NOMO-1 treated with dmso at 0.1 percent for 144 hours (cell line): ENCODE measurements around the gene TIMM13.

Experiments used
- DNase-seq: peaks from one replicate; lab custom pipeline; 2025; ENCODE audit not compliant: unreplicated experiment; lab: John Stamatoyannopoulos, UW

Gene TIMM13

DNA sequence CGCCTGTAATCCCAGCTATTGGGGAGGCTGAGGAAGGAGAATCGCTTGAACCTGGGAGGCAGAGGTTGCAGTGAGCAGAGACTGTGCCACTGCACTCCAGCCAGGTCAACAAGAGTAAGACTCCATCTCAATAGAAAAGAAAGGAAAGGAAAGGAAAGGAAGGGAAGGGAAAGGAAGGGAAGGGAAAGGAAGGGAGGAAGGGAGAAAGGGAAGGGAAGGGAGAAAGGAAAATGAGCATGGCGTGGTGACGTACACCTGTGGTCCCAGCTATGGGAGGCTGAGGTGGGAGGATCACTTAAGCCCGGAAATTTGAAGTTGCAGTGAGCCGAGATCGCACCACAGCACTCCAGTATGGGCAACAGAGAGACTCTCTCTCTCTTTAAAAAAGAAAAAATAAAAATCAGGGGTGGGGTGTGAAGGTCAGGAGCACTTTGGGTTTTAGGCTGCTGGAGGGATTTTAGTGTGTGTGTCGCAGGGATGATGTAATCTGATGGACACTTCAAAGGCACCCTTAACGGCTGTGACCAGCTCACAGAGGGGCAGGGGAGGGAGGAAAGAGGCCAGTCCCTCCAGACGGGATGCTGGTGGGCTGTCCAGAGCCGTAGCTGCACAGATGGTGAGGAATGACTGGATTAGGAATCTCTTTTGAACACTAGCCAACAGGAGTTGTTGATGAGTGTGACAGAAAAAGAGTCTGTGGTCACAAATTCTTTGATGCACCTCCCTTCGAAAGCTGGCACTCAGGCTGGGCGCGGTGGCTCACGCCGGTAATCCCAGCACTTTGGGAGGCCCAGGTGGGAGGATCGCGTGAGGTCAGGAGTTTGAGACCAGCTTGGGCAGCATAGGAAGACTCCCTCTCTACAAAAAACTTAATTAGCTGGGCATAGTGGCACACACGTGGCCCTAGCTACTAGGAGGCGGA is 39.8 kb downstream of the TIMM13 start:
- DNase-seq = no peak

DNA sequence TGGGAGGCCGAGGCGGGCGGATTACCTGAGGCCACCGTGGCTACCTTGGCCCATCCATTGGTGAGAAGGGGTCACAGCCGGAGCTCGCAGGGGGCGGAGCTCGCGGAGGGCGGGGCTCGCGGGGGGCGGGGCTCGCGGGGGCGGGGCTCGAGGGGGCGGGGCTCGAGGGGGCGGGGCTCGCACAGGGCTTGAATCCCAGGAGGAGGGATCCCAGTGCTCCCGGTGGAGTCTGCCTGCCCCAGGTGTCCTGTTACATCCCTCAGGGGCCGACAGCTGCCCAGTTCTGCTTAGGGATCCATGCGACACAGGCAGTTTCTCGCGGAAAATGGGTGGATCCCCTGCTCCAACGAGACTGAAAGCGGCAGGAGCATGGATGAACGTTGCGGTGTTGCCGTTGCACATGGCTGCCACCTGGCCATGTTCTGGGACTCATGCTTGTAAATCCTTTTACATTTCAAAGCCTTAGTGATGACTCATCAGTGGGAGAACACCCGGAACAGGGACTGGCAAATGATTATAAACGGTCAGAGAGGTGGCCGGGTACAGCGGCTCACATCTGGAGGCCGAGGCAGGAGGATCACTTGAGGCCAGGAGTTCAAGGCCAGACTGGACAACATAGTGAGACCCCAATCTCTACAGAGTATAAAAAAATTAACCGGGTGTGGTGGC is 42.2 kb downstream of the TIMM13 start:
- DNase-seq = no peak

DNA sequence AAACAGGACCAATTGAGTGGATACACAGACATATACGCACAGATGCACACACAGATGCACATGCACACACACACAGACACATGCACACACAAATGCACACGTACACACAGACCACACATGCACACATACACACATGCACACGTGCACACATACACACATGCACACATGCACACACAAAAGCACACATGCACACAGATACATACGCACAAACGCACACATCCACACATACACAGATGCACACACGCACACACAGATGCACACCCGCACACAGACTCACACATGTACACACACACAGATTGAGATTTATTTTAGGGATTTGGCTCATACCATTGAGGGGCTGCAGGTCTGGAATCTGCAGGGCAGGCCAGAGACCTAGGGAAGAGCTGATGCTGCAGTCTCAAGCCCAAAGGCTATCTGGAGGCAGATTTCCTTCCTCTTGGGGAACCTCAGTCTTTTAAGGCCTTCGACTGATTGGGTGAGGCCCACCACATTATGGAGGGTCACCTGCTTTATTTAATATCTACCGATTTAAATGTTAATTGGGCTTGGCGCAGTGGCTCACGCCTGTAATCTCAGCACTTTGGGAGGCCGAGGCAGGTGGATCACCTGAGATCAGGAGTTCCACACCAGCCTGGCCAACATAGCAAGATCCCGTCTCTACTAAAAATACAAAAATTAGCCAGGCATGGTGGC is 44.7 kb downstream of the TIMM13 start:
- no peak for DNase-seq

DNA sequence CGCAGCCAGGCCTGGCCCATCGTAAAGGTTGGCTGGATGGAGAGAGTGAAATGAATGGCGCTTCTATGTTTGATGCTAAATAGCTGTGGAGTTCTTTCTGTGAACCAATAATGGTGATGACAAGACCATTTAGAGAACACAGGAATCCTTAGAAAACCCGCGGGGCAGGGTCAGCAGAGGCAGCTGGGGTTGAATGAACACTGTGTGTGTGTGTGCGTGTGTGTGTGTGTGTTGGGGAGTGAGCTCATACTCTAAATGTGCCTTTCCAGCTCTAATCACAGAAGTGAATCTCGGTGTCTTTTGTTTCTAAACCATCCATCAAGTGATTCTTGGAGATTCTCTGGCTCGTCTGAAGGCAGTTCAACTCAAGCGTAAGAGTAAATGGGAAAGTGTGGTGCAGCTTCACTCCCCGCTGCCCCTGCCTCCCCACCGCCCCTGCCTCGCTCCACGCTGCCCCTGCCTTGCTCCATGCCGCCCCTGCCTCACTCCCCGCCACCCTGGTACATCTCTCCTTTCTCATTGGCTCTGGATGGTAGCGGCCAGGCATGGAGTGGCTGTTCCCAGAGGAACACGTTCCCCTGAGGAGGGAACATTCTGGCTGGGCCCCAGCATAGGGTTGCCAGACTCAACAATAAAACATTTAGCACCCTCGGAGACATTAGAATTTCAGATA is 46.1 kb downstream of the TIMM13 start:
- no peak for DNase-seq

DNA sequence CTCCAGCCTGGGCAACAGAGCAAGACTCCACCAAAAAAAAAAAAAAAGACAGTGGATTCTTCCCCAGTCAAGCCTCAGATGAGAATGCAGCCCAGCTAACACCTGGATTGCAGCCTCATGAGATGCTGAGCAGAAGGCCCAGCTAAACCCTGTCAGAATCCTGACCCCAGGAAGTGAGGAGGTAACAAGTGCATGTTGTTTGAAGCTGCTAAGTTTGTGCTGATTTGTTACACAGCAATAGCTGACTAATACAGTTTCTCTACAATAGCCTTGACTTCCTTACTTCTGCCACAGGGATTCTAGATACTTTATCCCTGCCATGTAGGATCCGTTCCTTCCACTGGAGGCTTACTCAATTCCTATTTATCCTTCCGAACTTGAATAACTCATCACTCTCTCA is 46.8 kb downstream of the TIMM13 start:
- DNase-seq = no peak

DNA sequence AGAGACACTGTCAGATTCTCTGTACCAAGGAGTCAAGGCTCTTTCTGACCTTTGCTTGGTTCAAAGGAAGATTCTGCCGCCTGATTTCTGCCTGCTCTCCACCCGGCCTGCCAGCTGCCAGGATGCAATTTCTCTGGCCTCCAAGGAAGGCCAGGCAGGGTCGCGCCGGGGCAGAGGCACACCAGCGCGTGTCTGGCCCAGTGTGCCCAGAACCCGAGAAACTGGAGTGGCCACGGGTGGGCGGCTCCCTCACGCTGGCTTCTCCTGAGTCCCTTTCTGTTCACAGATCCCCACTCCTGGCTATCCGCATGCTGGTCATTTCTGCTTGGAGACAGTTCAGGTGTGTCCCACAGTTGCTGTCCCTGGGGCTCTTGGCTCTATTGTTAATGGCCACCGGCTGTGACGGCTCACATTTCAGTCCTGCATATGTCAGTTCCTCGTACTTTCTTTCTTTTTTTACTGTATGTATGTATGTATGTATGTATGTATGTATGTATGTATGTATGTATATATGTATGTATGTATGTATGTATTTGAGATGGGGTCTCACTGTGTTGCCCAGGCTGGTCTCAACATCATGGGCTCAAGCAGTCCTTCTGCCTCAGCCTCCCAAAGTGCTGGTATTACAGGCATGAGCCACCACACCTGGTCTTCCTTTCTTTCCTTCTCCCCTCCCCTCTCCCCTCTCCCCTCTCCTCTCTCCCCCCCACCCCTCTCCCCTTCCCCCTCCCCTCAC is 50.4 kb downstream of the TIMM13 start:
- no peak for DNase-seq
